ENCODE measurements around the gene CELA3A. TPM values are rescaled to one million over a fixed set of nuclear protein-coding genes. Genes with fewer than 3 reads are reported as not detected.

Gene CELA3A
- total and polyA plus RNA-seq, 10 of the 15 experiments (the other 5 are each of a cell fraction or from before 2014, with no cell fraction given), result 7.6 TPM; not detected in 9

- no peak for DNase-seq (ENCODE audit: low read depth, low spot score)
- Histone ChIP-seq H3K79me2 (ENCODE audit: control insufficient read depth, insufficient read depth, low read length) (peaks cover 26% of the 10 kb centered on the region), H4K20me1 (ENCODE audit: control insufficient read depth, insufficient read depth) (0 out of 2 replicates have a peak, but pooled peaks cover 1% of the 10 kb centered on the region), H2AFZ (ENCODE audit: control insufficient read depth, low read depth, low read length) (no peak overlapping the region), H3K4me1 (ENCODE audit: control insufficient read depth, insufficient read depth, low read length) (peaks cover 19% of the 10 kb centered on the region), H3K27me3 (replicated peaks in 1 of 2; ENCODE audit: control insufficient read depth in 2 of 2, insufficient read depth in 2 of 2, low read length in 1 of 2) (no peaks in the 10 kb centered on the region), H3K4me3 (no peak overlapping the region), H3K9ac (ENCODE audit: control insufficient read depth, insufficient read depth, low read length) (no peak overlapping the region), H3K9me3 (replicated peaks; ENCODE audit: control insufficient read depth, insufficient read depth, low read length) (peaks cover under 1% of the 10 kb centered on the region; the same call in 1 of the 3 replicates), H3K27ac (ENCODE audit: control insufficient read depth, insufficient read depth) (no peak overlapping the region), H3K4me2 (ENCODE audit: control insufficient read depth, insufficient read depth) (no peak overlapping the region), H3K36me3 (ENCODE audit: control insufficient read depth in 2 of 2, insufficient read depth in 2 of 2, low read length in 1 of 2) (peaks cover 0 to 3% of the 10 kb centered on the region in 2 experiments; a peak in 1 of 4 replicates)
- intact Hi-C loops (cut with micrococcal nuclease; ENCODE audit: unreplicated experiment), result no loop called here
- CTCF ChIA-PET, result interaction anchor here (1.1 to 12.9 kb wide), 3 partner anchors 8 to 27 kb away, joined by 3 to 107 read pairs (median 5); no protein-coding TSS in a partner anchor
- TF ChIP-seq SMAD1 (IDR thresholded peaks at IDR 0.05; ENCODE audit: low read depth, partially characterized antibody) (no peak), PKNOX1 (IDR thresholded peaks at IDR 0.05) (no peak), ZNF274 (IDR thresholded peaks at IDR 0.05; ENCODE audit: insufficient read depth, insufficient read length) (no peak), USF2 (IDR thresholded peaks at IDR 0.05; ENCODE audit: borderline replicate concordance, low read depth, low read length) (no peak), ZBED1 (IDR thresholded peaks at IDR 0.05; ENCODE audit: borderline replicate concordance) (no peak), PBX3 (IDR thresholded peaks at IDR 0.05; ENCODE audit: insufficient replicate concordance, low read depth, low read length) (no peak), TAF1 (IDR thresholded peaks at IDR 0.05; ENCODE audit: borderline replicate concordance, low read depth, low read length) (no peak), IRF3 (IDR thresholded peaks at IDR 0.05) (no peak), CBFB (IDR thresholded peaks at IDR 0.05; ENCODE audit: low read depth) (no peak)
- in situ Hi-C loops (cut with MboI), result no loop called here
- no TSS peak for BruUV-seq (replicated peaks)
- 98% methylated on average over 3 of the region's 3 CpGs for WGBS (ENCODE audit: insufficient coverage, insufficient replicate concordance, low lambda C conversion rate, missing lambda C conversion rate)
- no peak for FAIRE-seq
- POLR2A ChIA-PET, result interaction anchor here (0.9 to 21.4 kb wide), 3 partner anchors 11 to 24 kb away, joined by 4 to 325 read pairs (median 59); no protein-coding TSS in a partner anchor
- SMC1A ChIA-PET (ENCODE audit: uncharacterized antibody, unreplicated experiment), result interaction anchor here (1.3 to 11.2 kb wide), 4 partner anchors 10 to 30 kb away, joined by 4 to 100 read pairs (median 6); no protein-coding TSS in a partner anchor
- RAD21 ChIA-PET (ENCODE audit: unreplicated experiment), result interaction anchor here (0.6 to 1.8 kb wide), 3 partner anchors 11 to 23 kb away, joined by 3 to 9 read pairs (median 3); no protein-coding TSS in a partner anchor
- no peak for ATAC-seq
Observed at GRCh38 chr1:22050330-22050729, 48.9 kb downstream of the CELA3A start.

Data from GM12878 (cell line).